HG02973 (cell line): Measurements from ENCODE around the gene PMCH.
"Not testable (repeated sequence)": the region's sequence is repeated elsewhere in the genome, so short reads cannot be mapped to it uniquely, and the experiment has no call there.

ENCODE experiments used
- ATAC-seq: cut with Tn5 transposase; IDR thresholded peaks from one replicate; pipeline ENCODE4 v1.9.1; 2021; ENCODE audit warnings: moderate library complexity; ENCODE audit not compliant: unreplicated experiment

Gene PMCH

GRCh38 chr12:102147062-102147587 lies 50.5 kb downstream of the PMCH start:
- not testable (repeated sequence) for ATAC-seq
